ENCODE results near the gene CHD1. TPM values are rescaled to one million over a fixed set of nuclear protein-coding genes. Genes with fewer than 3 reads are reported as not detected.

CHD1 gene
- total RNA-seq, 4 donors from 2014 or later: 25.8 to 69.3 (median 34.5) TPM

- TF ChIP-seq POLR2A (IDR thresholded peaks at IDR 0.05; ENCODE audit: low read depth) (no peak), EP300 (IDR thresholded peaks at IDR 0.05) (no peak), POLR2AphosphoS5 (IDR thresholded peaks at IDR 0.05) (no peak), CTCF (IDR thresholded peaks at IDR 0.05) (no peak)
- Histone ChIP-seq H3K4me3 (no peak overlapping the region), H3K36me3 (no peaks in the 10 kb centered on the region), H3K27me3 (no peaks in the 10 kb centered on the region), H3K4me1 (no peaks in the 10 kb centered on the region), H3K9me3 (no peaks in the 10 kb centered on the region), H3K27ac (replicated peaks in 1 of 4) (no peak overlapping the region)
- 90% methylated on average over 2 of the region's 2 CpGs for WGBS
- intact Hi-C loops (cut with DNase I): no loop called here
- DNase-seq (ENCODE audit: extremely low spot score): no peak
Measured at GRCh38 chr5:98975223-98975622, 46.4 kb upstream of the CHD1 start.

GRCh38 chr5:98969400-98969799, 40.6 kb upstream of the CHD1 start:
- intact Hi-C loops (cut with DNase I): no loop called here
- no peak overlapping the region for H3K27ac ChIP-seq (replicated peaks in 1 of 4)
- no peaks in the 10 kb centered on the region for H3K4me1 ChIP-seq
- H3K27me3 ChIP-seq: no peaks in the 10 kb centered on the region
- TF ChIP-seq CTCF (IDR thresholded peaks at IDR 0.05): no peak
- no peak overlapping the region for H3K4me3 ChIP-seq
- WGBS: 88% methylated on average over 4 of the region's 4 CpGs
- no peaks in the 10 kb centered on the region for H3K36me3 ChIP-seq
- peaks cover 0 to 5% (median 4%) of the 10 kb centered on the region in 4 donors for H3K9me3 ChIP-seq
- DNase-seq (ENCODE audit: extremely low spot score): no peak

GRCh38 chr5:98968056-98968564, 39.3 kb upstream of the CHD1 start:
- TF ChIP-seq POLR2AphosphoS5 (IDR thresholded peaks at IDR 0.05) (no peak), POLR2A (IDR thresholded peaks at IDR 0.05; ENCODE audit: low read depth) (no peak), EP300 (IDR thresholded peaks at IDR 0.05) (no peak), CTCF (IDR thresholded peaks at IDR 0.05) (no peak)
- Histone ChIP-seq H3K9me3 (peaks cover 0 to 5% (median 4%) of the 10 kb centered on the region in 4 donors), H3K27me3 (no peaks in the 10 kb centered on the region), H3K36me3 (no peaks in the 10 kb centered on the region), H3K4me1 (no peaks in the 10 kb centered on the region), H3K4me3 (no peak overlapping the region), H3K27ac (replicated peaks in 1 of 4) (no peak overlapping the region)
- WGBS: 90% methylated on average over 4 of the region's 4 CpGs
- intact Hi-C loops (cut with DNase I): no loop called here
- no peak for DNase-seq (ENCODE audit: extremely low spot score)

- TF ChIP-seq CTCF (IDR thresholded peaks at IDR 0.05) (no peak), POLR2AphosphoS5 (IDR thresholded peaks at IDR 0.05) (no peak), EP300 (IDR thresholded peaks at IDR 0.05) (no peak), POLR2A (IDR thresholded peaks at IDR 0.05; ENCODE audit: low read depth) (no peak)
- no peaks in the 10 kb centered on the region for H3K4me1 ChIP-seq
- intact Hi-C loops (cut with DNase I): no loop called here
- H3K9me3 ChIP-seq: peaks cover 0 to 5% (median 4%) of the 10 kb centered on the region in 4 donors
- H3K4me3 ChIP-seq: no peak overlapping the region
- 95% methylated on average over 4 of the region's 4 CpGs for WGBS
- no peaks in the 10 kb centered on the region for H3K36me3 ChIP-seq
- no peak overlapping the region for H3K27ac ChIP-seq (replicated peaks in 1 of 4)
- H3K27me3 ChIP-seq: no peaks in the 10 kb centered on the region
- no peak for DNase-seq (ENCODE audit: extremely low spot score)
Measured at GRCh38 chr5:98965226-98965625, 36.4 kb upstream of the CHD1 start.

- Histone ChIP-seq H3K9me3 (peaks cover 0 to 5% (median 4%) of the 10 kb centered on the region in 4 donors), H3K36me3 (no peaks in the 10 kb centered on the region), H3K4me3 (no peak overlapping the region), H3K27ac (replicated peaks in 1 of 4) (no peak overlapping the region), H3K27me3 (no peaks in the 10 kb centered on the region), H3K4me1 (no peaks in the 10 kb centered on the region)
- intact Hi-C loops (cut with DNase I): no loop called here
- TF ChIP-seq POLR2A (IDR thresholded peaks at IDR 0.05; ENCODE audit: low read depth) (no peak), CTCF (IDR thresholded peaks at IDR 0.05) (no peak), POLR2AphosphoS5 (IDR thresholded peaks at IDR 0.05) (no peak), EP300 (IDR thresholded peaks at IDR 0.05) (no peak)
- no peak for DNase-seq (ENCODE audit: extremely low spot score)
Measured at GRCh38 chr5:98964621-98965020, 35.8 kb upstream of the CHD1 start.

All from esophagus muscularis mucosa (tissue), 4 donors.